ENCODE results near the gene SYNGR2.
A peak's percentile ranks its signal among the peaks of the same experiment; 100 is the strongest.
"Not testable (repeated sequence)": the region's sequence is repeated elsewhere in the genome, so short reads cannot be mapped to it uniquely, and the experiment has no call there.

SYNGR2 gene

GRCh38 chr17:78129351-78130089 lies 38.9 kb upstream of the SYNGR2 start:
- DNase-seq (ENCODE audit: low read depth in 1 of 2, low spot score in 1 of 2): no peak

GRCh38 chr17:78130090-78130436 lies 38.3 kb upstream of the SYNGR2 start:
- DNase-seq (ENCODE audit: low read depth in 1 of 2, low spot score in 1 of 2): no peak

DNA sequence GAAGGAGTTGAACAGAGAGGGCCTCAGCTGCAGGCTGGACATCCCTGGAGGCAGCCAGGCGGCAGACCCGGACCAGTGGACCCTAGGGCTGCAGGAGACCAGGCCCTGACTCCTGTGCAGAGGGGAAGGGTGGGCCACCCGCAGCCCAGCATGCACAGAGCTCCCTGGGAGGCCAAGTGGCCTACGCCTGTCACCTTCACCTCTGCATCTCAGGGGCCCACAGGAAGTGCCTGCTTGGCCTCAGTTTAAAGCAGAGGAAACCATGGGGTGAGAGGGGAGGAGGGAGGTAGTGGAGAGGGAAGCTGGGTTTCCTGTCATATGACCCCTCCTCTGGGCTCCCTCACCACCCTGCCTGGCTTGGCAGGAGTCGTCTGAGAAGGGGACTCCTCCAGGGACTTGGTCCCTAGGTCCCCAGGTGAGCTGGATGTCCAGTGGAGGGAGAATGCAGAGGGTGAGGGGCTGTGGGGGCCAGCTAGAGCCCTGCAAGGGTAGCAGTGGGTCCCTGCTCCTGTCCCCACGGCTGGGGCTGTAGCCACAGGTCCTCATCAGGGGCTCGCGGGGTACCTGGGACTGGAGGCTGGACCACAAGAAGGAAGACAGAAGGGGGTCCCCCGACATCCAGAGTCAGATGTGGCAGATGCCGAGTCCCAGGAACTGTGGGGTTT lies 37.8 kb upstream of the SYNGR2 start, which contains the start of gene TMC8:
TMC8 (plus strand) TSS at position 335 of the 665 bp plus-strand sequence. CDS start 818 bp downstream, outside the sequence.
- peak in 1 of 2 donors; percentile 70 for DNase-seq (ENCODE audit: low read depth in 1 of 2, low spot score in 1 of 2)

DNA sequence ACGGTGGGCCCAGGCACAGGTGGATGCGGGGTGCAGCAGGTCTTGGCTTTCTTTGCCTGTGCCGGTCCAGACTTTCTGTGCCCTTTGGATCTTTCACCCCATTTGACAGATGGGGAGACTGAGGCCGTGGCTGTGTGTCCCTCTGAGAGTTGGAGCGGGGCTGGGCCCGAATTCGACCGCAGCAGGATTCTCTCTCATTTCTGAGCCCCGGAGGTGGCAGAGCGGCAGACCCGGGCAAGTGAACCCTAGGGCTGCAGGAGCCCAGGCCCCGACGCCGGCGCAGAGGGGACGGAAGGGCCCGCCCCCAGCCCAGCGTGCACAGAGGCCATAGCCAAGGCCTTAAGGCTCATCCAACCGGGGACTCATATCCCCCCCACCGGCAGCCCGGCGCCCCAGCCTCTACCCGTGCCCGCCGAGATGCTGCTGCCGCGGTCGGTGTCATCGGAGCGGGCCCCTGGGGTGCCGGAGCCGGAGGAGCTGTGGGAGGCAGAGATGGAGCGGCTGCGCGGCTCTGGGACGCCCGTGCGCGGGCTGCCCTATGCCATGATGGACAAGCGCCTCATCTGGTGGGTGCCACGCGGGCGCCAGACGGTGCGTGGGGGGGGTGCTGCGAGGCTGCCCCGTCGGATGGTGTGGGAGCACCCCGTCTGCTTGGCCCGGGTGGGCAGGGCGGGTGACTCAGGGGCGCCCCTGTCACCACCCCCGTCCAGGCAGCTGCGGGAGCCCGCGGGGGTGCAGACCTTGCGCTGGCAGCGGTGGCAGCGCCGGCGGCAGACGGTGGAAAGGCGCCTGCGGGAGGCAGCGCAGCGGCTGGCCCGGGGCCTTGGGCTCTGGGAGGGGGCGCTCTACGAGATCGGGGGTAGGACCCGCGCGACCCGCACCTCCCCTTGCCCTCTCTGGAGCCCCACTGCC lies 37.0 kb upstream of the SYNGR2 start:
- no peak for DNase-seq (ENCODE audit: low read depth in 1 of 2, low spot score in 1 of 2)

DNA sequence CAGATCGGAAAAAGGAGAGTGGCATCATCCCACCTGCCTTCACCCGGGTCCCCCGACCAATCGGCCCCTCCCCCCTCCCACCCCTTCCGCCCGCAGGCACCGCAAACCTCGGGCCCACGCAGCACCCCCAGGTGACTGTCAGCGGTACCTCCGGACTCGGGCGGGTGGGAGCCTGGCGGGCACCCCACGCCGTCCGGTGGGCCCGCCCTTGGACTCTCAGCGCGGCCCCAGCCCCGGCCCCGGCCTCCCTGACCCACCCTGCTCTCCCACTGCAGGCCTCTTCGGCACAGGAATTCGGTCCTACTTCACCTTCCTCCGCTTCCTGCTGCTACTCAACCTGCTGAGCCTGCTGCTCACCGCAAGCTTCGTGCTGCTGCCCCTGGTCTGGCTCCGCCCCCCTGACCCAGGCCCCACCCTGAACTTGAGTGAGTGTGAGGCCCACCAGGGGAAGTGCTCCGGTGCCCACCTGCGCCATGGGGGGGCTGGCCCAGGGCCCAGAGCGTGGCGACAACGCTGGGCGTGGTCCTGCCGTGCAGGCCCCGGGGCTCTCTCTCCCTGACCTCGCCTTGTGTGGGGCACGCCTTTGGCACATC lies 36.2 kb upstream of the SYNGR2 start:
- DNase-seq (ENCODE audit: low read depth in 1 of 2, low spot score in 1 of 2): no peak

GRCh38 chr17:78132767-78133178 lies 35.6 kb upstream of the SYNGR2 start:
- DNase-seq (ENCODE audit: low read depth in 1 of 2, low spot score in 1 of 2): no peak

DNA sequence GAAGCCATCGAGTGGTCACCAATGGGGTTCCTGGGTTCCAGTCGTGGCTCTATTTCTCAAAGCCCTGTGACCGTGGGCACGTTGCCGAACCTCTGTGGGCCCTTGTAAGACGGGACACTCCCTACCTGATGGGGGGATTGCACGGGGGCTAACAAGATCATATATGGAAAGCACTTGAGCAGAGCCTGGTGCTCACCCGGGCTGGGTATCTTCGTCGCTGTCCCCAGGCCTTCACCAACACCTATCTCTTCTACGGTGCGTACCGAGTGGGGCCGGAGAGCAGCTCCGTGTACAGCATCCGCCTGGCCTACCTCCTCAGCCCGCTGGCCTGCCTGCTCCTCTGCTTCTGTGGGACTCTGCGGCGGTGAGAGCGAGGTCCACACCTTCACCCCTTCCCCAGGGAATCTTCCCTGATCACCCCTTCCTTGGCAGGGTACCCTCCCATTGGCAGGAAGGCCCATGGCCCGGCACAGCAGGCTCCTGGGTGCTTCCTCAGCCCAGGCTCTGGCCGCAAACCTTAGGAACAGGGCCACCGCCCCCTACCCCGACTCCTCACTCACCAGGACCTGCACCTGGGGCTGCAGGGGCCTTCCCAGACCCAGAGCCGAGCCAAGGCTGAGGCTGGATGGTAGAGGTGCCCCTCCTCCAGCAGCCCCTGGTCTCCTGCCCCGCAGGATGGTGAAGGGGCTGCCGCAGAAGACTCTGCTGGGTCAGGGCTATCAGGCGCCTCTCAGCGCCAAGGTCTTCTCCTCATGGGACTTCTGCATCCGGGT lies 35.0 kb upstream of the SYNGR2 start:
- DNase-seq (ENCODE audit: low read depth in 1 of 2, low spot score in 1 of 2): no peak

- no peak for DNase-seq (ENCODE audit: low read depth in 1 of 2, low spot score in 1 of 2)
These were observed 34.1 kb upstream of the SYNGR2 start for GRCh38 chr17:78133971-78134898.

DNA sequence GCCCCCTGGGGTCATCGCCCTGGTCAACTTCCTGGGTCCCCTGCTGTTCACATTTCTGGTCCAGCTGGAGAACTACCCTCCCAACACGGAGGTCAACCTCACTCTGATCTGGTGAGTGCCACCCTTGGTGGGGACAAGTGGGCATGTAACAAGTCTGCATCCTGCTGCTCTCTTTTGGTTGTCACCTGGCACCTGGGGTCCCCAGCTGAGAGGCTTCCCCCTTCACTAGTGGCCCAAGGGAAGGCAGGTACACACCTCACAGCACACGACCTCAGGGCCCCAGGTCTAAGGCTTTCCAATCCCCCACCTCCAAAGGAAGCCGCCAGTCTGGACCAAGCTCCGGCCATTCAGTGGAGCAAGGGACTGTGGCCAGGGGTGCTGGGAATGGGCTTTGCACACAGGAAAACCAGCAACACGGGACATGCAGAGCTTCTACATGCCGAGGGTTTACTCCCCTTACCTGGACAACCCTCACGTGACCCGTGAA lies 33.4 kb upstream of the SYNGR2 start:
- DNase-seq (ENCODE audit: low read depth in 1 of 2, low spot score in 1 of 2): no peak

DNA sequence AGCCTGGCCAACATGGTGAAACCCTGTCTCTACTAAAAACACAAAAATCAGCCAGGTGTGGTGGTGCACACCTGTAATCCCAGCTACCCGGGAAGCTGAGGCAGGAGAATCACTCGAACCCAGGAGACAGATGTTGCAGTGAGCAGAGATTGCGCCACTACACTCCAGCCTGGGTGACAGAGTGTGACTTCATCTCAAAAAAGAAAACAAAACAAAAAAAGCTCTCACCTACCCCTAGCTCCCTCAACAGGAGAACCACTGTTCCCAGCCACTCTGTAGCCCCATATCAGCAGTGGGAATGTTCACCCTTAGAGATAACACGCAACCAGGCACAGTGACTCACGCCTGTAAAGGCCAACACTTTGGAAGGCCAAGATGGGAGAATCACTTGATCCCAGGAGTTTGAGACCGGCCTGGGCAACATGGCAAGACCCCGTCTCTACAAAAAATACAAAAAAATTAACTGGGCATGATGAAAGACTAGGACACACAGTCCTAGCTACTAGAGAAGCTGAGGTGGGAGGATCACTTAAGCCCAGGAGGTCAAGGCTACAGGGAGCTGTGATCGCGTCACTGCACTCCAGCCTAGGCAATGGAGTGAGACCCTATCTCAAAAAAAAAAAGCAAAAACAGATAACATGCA lies 32.4 kb upstream of the SYNGR2 start:
- DNase-seq (ENCODE audit: low read depth in 1 of 2, low spot score in 1 of 2): no peak

DNA sequence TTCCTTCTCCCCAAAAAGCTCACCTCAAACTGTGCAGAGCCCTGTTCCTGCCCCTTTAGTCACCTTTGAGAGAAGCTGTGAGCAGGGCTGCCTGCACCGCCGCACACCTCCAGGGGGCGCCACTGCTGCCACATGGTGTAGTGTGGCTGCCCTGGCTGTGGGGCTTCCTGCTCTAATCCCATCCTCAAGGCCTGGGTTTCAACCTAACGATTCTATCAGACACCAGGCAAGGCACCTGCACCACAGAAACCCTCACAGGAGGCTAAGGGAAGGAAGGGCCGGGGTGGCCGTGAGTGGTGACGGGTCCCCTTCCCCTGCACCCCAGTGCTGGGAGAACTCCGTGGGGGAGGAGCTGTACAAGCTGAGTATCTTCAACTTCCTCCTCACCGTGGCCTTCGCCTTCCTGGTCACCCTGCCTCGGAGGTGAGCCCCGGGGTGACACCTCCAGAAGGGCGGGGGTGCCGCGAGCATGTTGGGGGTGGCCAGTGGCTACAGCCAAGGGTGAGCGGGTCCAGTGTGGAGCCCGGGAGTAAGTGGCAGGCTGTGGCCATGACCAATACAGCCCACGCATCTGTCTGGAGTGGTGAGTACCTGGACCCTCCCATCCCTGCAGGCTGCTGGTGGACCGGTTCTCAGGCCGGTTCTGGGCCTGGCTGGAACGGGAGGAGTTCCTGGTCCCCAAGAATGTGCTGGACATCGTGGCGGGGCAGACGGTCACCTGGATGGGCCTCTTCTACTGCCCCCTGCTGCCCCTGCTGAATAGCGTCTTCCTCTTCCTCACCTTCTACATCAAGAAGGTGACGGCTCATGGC lies 30.8 kb upstream of the SYNGR2 start:
- DNase-seq (ENCODE audit: low read depth in 1 of 2, low spot score in 1 of 2): no peak

DNA sequence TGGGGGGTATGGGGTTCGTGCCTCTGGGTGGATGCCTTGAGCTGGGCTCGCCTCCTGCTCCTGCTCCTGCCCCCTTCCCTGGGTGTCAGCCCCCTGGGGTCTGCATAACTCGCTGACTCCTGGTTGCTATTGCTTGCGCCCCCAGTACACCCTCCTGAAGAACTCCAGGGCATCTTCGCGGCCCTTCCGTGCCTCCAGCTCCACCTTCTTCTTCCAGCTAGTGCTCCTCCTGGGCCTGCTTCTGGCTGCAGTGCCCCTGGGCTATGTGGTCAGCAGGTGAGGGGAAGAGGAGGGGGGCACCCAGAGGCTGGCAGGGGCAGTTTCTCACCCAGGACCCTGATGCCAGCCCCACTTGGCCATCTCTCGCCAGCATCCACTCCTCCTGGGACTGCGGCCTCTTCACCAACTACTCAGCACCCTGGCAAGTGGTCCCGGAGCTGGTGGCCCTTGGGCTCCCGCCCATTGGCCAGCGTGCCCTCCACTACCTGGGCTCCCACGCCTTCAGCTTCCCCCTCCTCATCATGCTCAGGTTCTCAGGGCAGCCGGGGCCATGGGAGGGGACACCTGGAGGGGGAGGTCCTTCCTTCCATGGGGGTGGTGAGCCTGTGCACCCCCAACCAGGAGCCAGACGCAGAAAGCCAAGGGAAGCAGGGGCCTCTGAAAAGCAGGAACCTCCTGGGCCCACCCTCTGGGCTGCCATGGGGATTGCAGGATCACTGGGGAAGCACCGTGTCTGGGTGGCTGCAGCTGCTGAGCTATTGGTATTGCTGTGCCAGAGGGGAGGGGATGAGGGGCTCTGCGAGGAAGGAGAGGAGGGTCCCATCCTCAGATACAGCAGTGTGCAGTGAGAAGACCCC lies 29.9 kb upstream of the SYNGR2 start:
- DNase-seq (ENCODE audit: low read depth in 1 of 2, low spot score in 1 of 2): no peak

- not testable (repeated sequence) for DNase-seq (ENCODE audit: low read depth in 1 of 2, low spot score in 1 of 2)
These were observed 28.6 kb upstream of the SYNGR2 start for GRCh38 chr17:78139861-78140168.

GRCh38 chr17:78140169-78141051 lies 28.0 kb upstream of the SYNGR2 start:
- peak; percentile 74 to 92 for DNase-seq (ENCODE audit: low read depth in 1 of 2, low spot score in 1 of 2)

GRCh38 chr17:78141437-78142118 lies 26.8 kb upstream of the SYNGR2 start:
- DNase-seq (ENCODE audit: low read depth in 1 of 2, low spot score in 1 of 2): no peak

Data from activated CD4-positive, alpha-beta T cell treated with anti-CD3 and anti-CD28 coated beads, Interleukin-2, amount 50 U/mL, for 24 hours (primary cell).